Measurements from ENCODE around the gene NPBWR2.

Gene NPBWR2

DNA sequence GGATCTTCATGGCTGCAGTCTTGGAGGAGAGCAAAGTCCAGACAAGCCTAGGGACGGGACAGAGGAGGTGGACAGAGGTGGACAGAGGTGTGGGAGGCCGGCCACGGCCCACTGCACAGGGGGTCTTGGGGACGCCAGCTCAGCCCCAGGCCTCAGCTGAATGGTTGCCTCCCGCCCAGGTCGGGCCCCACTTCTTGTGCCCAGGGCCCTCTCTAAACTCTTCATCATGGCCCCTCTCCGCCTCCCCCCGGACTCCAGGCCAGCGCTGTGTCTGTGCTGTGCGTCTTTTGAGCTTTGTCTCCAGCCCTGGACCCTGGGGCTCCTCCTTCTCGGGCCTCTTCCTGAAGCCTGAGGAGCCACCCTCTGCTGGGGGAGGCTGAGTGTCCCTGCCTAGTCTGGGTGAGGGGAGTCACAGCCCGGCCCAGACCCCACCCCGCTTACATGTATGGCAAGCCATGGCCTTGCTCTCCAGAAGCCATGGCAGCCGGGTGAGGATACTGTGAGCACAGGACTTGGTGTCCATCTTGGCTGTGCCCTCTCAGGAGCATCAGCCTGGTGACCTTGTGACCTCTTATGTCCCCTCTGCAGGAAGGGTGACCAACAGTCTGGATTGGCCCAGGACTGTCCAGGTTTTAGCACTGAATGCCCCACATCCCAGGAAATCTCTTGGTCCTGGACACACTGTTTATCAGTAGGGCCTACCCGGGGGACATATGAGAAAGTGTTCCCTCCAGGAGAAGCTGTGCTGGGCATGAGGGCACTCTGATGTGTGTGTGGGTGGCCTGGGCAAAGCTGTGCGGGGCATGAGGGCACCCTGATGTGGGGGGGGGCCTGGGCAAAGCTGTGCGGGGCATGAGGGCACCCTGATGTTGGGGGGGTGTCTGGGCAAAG is 9.4 kb upstream of the NPBWR2 start:
- DNase-seq: no peak

DNA sequence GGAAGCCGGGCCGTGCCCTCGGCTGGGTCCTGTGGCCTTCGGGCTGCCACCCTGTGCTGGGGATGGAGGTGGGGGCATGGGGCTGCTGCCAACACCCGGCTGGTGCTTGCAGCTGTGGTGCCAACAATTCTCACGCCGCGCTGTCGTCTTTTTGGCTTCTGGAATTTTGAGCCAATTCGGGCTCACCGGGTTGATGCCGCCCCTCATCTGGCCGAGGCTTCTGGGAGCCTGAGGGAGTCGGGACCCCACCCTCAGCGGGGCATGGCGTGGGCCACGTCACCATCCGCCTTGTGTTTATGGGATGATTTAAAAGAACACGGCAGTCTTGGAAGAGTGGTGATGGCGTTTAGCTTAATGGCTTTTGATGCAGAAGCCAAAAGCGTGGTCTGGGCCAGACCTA is 8.7 kb upstream of the NPBWR2 start:
- no peak for DNase-seq

GRCh38 chr20:64115171-64115911 is 8.0 kb upstream of the NPBWR2 start:
- DNase-seq: no peak

DNA sequence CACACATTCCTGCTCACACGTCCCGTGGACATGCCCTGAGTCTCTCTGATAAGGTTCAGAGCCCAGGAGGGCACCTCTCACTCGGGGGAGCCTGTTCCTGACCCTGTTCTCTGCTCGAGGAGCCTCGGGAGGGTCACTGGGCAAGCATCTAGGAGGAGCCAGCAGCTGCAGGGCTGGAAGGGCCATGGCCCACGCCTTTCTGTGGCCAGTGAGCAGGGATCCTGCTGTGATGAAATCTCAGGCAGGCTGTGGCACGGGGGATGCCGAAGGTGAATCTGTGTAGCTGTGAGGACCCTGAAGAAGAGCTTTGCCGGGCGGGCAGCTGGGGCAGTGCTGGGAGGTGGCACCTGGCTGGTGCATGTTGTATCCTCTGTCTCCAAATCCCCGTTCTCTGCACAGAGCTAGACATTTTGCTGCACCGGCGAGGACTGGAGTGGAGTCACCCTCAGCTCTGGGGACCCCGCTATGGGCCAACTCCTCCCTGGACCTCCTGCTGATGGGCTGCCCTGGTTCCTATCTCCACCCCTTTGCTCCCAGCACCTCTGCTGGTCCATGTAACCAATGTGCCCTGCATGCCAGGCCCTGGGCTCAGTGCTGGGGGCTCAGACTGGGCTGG is 7.1 kb upstream of the NPBWR2 start:
- no peak for DNase-seq

DNA sequence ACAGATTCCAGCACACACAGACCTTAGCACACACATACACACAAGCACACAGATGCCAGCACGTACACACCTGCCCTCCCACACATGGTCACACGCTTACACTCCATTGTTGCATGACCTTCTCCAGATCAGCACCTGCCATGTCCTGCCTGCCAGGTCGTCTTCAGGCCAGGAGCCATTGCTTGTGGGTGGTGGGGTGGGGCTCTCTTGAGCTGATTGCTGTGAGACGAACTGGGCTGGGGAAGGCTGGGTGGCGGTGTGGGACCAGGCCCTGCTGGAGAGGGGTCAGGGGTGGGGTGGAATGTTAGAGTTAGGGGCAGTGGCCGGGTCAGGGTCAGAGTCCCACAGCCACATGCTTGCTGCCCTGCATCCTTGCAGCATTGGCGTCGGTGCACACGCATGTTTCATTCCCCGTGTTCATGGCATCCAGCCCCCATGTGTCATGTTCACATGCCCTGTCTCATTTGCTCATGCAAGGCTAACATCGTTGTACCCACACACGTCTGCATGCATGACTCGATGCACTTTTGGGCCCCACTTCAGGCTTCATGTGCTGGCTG is 6.5 kb upstream of the NPBWR2 start:
- no peak for DNase-seq

- no peak for DNase-seq
Measured at GRCh38 chr20:64113444-64113775, 6.0 kb upstream of the NPBWR2 start.

GRCh38 chr20:64112691-64113443 is 5.5 kb upstream of the NPBWR2 start:
- DNase-seq: no peak

DNA sequence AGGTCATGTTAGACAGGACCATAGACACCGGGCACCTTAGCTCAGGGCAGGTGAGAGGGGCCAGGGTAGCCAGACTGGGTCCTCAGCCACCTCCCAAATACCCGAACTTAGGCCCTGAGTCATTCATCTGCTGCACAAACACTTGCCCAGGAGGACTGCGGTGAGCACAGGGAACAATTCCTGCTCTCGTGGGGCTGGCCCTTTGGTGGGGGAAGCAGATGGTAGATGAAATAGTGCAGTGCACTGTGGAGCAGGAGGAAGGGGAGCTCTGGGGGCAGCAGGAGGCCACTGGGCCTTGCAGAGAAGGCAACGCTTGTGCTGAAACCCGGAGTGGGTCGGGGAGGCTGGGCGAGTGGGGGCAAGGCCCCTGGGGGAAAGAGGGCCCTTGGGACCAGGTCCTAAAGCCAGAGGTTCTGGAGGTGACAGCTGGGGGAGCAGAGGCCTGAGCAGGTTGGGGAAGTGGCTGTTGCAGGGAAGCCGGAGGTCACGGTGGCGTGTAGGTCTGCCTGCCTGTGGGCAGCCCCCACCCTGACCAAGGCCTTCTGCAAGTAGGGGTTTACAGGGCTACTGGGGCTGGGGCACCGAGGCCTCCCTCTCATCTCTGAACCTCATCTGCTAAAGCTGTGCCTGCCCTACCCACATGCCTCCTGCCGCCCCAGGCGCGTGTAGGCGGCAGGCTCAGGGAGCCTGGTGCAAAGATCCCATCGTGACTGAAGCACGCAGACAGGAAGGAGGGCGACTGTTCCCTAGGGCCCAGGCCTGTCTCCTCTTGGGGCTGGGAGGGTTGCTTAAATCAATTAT is 4.7 kb upstream of the NPBWR2 start:
- no peak for DNase-seq

DNA sequence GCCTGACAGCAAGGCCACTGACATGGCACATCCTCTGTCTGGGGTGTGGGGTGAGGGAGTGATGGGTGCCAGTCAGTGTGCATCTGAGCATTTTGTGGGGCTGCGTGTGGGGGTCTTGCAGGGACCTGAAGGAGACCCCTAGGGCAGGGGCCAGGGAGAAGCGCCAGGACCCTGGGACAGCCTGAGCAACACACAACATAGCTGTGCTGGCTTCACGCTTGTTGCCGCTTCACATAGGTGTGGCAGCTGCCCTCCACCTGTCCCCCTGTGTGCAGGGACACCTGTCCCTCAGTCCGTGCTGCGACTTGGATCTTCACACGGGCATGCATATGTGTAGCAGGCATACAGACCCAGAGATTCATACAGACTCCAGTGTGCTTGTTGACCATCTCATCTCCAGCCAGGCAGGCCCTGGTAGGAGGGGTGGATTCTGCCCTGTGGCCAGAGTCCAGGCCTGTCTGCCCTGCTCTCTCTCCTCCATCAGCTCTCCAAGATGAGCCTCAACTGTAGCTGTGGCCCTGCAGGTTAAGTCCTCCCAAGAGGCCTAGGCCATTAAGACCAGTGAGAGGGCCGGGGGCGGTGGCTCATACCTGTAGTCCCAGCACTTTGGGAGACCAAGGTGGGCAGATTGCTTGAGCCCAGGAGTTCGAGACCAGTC is 3.2 kb upstream of the NPBWR2 start:
- no peak for DNase-seq

GRCh38 chr20:64109831-64110391 is 2.5 kb upstream of the NPBWR2 start:
- DNase-seq: no peak

DNA sequence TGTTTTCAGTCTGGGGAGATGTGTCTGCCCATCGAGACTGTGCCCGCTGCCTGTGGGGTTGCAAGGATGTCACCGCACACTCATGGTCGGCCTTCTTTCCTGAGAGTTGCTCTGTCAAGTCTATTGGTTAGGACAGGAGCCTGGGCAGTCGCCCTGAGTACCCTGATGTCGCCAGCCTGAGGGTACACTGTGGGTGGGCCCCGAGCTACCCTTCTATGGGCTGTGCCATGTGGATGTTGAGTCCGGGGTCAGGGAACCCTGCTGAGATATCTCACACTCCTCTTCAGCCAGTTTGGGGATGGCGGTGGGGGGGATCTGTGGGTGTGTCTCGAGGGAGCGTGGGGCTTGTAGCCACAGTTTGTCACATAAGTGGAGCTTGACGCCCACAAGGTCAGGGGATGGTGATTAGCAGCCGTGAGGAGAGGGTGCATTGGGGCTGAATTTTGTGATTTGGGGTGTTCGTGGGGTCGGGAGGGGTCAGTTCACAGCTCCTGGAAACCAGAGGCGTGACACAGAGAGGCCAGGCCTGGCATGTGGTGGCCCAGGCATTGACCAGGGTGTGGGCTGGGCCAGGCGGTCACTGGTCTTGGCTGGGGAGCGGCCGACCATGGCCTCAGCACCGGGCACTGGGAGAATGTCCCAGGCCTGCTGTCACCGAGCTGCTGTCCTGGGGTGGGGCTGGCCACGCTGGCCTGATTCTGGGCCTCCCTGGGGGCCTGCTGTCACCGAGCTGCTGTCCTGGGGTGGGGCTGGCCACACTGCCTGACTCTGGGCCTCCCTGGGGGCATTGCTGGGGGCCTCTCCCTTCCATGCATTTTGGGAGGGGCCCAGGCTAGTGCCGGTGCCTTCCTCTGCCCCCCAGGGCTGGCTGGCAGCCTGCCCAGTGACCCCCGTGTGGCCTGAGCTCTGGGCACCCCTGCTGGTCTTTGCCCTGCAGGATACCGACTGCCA is 1.6 kb upstream of the NPBWR2 start:
- no peak for DNase-seq

DNA sequence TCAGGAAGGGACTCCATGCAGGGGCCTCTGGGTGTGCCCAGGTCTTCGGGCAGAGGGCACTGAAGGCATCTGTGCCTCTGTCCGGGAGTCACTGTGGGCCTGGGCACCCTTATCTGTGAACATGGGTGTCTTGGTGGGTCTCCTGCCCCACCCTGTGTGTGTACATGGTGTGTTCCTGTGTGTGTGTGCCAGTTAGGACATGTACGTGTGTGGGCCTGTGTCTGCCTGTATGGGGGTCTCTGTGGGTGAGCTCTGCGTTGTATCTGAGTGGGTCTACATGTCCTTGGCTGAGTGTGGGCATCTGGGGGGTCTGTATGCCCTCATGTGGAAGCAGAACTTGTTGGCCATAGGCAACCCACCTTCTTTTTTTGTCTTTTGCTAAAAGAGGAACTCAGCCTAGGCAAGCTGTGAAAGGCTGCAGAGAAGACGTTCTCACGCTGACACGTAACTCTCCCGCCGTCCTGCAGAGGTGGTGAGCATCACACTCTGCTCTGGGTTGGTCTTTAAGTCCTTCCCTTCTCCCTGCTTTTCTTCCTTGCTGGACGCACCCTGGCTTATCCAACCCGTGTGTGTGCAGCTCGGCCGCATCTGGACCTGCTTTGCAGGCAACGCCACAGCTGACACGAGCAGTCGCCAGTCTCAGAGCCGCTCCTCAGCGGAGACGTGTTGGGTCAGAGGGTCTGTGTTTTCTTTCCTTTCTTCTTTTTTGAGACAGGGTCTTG is 532 bp upstream of the NPBWR2 start:
- no peak for DNase-seq

GRCh38 chr20:64106435-64106961 is 867 bp downstream of the NPBWR2 start:
- no peak for DNase-seq

- no peak for DNase-seq
Measured at GRCh38 chr20:64105846-64106434, 1.4 kb downstream of the NPBWR2 start.

DNA sequence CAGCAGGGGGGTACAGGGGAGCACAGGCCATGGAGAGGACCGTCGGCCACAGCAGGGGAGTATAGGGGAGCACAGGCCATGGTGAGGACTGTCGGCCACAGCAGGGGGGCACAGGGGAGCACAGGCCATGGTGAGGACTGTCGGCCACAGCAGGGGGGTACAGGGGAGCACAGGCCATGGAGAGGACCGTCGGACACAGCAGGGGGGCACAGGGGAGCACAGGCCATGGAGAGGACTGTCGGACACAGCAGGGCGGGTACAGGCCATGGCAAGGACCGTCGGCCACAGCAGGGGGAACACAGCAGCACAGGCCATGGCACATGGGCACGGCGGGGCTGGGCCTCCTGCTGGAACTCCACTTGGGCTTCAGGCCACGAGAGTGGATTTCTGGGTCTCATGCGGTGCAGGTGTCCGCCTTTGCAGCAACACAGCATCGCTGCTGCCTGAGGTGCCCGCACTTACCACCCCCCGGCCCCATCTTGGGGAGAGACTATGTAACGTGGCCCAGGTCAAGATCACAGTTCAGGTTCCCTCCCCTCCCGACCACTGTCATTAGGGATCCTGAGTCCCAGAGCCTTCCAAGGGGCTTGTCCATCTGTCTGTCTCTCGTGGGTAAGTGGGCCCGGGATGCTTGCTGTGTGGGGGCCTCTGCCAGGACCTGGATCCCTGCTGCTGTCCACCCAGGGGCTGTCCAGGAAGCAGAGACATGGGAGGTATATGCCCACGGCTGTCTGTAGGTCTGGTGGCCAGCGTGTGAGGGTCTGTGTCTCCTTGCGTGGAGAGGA is 2.5 kb downstream of the NPBWR2 start:
- no peak for DNase-seq

DNA sequence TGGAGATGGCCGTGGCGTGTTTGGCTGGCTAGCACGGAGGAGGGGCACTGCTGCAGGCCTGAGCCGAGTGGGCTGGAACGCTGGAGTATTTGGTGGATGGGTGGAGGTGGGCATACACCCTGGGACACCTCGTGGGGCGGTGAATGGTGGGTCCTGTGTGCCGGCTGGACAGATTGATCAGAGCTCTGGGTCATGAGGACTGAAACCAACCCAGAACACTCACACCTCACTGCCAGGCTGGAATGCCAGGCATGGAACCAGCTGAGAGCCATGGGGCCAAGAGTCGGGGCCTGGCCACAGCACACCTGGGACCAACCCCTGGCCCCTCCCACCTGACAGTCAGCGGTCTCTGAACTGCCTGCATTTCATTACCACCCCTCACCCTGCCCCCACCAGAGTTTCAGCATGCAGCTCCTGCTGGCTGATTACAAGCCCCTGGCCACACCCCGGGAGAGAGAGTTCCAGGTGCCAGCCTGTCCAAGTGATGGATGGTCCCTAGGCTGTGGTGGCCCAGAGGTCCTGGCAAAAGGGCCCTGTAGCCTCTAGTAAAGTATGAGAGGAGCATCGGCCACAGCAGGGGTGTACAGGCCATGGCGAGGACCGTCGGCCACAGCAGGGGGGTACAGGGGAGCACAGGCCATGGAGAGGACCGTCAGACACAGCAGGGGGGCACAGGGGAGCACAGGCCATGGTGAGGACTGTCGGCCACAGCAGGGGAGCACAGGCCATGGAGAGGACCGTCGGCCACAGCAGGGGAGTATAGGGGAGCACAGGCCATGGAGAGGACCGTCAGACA is 3.3 kb downstream of the NPBWR2 start:
- no peak for DNase-seq
